H9 (cell line): ENCODE results near the gene MBNL1. TPM values are rescaled to one million over a fixed set of nuclear protein-coding genes. Genes with fewer than 3 reads are reported as not detected.

ENCODE experiments used
- DNase-seq: peaks from one replicate; pipeline ENCODE4 v3.0.0-alpha.2; 2017
- H2AFZ ChIP-seq: one replicate; pipeline ENCODE4 v1.6.1; 2013; ENCODE audit warnings: mild to moderate bottlenecking, low read length, control low read depth, moderate library complexity
- H2AK5ac ChIP-seq: 2 replicates; pipeline ENCODE4 v1.6.1; 2013; ENCODE audit warnings: low read length, control low read depth, mixed read lengths; ENCODE audit not compliant: insufficient read length
- H2BK120ac ChIP-seq: one replicate; pipeline ENCODE4 v1.6.1; 2013; ENCODE audit warnings: low read depth, mild to moderate bottlenecking, low read length, control low read depth, inconsistent platforms; ENCODE audit not compliant: poor library complexity, severe bottlenecking
- H2BK12ac ChIP-seq: 2 replicates; pipeline ENCODE4 v1.6.1; 2013; ENCODE audit warnings: low read length, control low read depth, mixed read lengths, low read depth; ENCODE audit not compliant: insufficient read length
- H2BK15ac ChIP-seq: 2 replicates; pipeline ENCODE4 v1.6.1; 2013; ENCODE audit warnings: low read depth, low read length, control low read depth
- H2BK20ac ChIP-seq: one replicate; pipeline ENCODE4 v1.6.1; 2013; ENCODE audit warnings: low read depth, mild to moderate bottlenecking, low read length, control low read depth, inconsistent platforms; ENCODE audit not compliant: poor library complexity, severe bottlenecking
- H2BK5ac ChIP-seq: 2 replicates; pipeline ENCODE4 v1.6.1; 2013; ENCODE audit warnings: low read length, control low read depth, mixed read lengths; ENCODE audit not compliant: insufficient read length
- H3K14ac ChIP-seq: 2 replicates; pipeline ENCODE4 v1.6.1; 2013; ENCODE audit warnings: low read length, control low read depth; ENCODE audit not compliant: insufficient read depth
- H3K18ac ChIP-seq: 2 replicates; pipeline ENCODE4 v1.6.1; 2013; ENCODE audit warnings: low read depth, mild to moderate bottlenecking, mixed read lengths, low read length, control low read depth; ENCODE audit not compliant: insufficient read length
- H3K23ac ChIP-seq: 2 replicates; pipeline ENCODE4 v1.6.1; 2013; ENCODE audit warnings: low read length, control low read depth, mixed read lengths, low read depth; ENCODE audit not compliant: insufficient read length
- H3K23me2 ChIP-seq: 2 replicates; pipeline ENCODE4 v1.6.1; 2013; ENCODE audit warnings: low read depth, mild to moderate bottlenecking, mixed read lengths, low read length, control low read depth; ENCODE audit not compliant: insufficient read length, poor library complexity, severe bottlenecking
- H3K27ac ChIP-seq: 2 replicates; pipeline ENCODE4 v1.5.1; 2013; ENCODE audit warnings: low read length, control low read depth, mixed read lengths, low read depth; ENCODE audit not compliant: insufficient read length
- H3K27me3 ChIP-seq: 2 replicates; pipeline ENCODE4 v1.6.1; 2013; ENCODE audit warnings: low read length, control low read depth, inconsistent platforms; ENCODE audit not compliant: insufficient read depth
- H3K4ac ChIP-seq: 2 replicates; pipeline ENCODE4 v1.6.1; 2013; ENCODE audit warnings: low read depth, mild to moderate bottlenecking, control low read depth, inconsistent platforms, low read length, moderate library complexity
- H3K4me1 ChIP-seq: 2 replicates; pipeline ENCODE4 v1.6.1; 2013; ENCODE audit warnings: low read length, control low read depth, inconsistent platforms; ENCODE audit not compliant: insufficient read depth
- H3K4me2 ChIP-seq: 2 replicates; pipeline ENCODE4 v1.6.1; 2013; ENCODE audit warnings: low read length, control low read depth, mixed read lengths; ENCODE audit not compliant: insufficient read length, insufficient read depth
- H3K56ac ChIP-seq: 2 replicates; pipeline ENCODE4 v1.6.1; 2013; ENCODE audit warnings: low read depth, mild to moderate bottlenecking, mixed read lengths, low read length, control low read depth; ENCODE audit not compliant: insufficient read length
- H3K79me1 ChIP-seq: 2 replicates; pipeline ENCODE4 v1.6.1; 2013; ENCODE audit warnings: low read depth, mild to moderate bottlenecking, moderate library complexity, low read length, control low read depth, inconsistent platforms; ENCODE audit not compliant: insufficient read depth, poor library complexity, severe bottlenecking
- H3K79me2 ChIP-seq: 2 replicates; pipeline ENCODE4 v1.6.1; 2013; ENCODE audit warnings: low read length, control low read depth, inconsistent platforms; ENCODE audit not compliant: insufficient read depth
- H3K9ac ChIP-seq: 2 replicates; pipeline ENCODE4 v1.6.1; 2013; ENCODE audit warnings: low read length, control low read depth, mixed read lengths; ENCODE audit not compliant: insufficient read length; ENCODE audit errors: extremely low read depth
- H3K9me3 ChIP-seq: one replicate; pipeline ENCODE4 v1.6.1; 2013; ENCODE audit warnings: low read depth, low read length, inconsistent platforms; ENCODE audit not compliant: control insufficient read depth
- H3T11ph ChIP-seq: one replicate; pipeline ENCODE4 v1.6.1; 2013; ENCODE audit warnings: mild to moderate bottlenecking, low read length, control low read depth, inconsistent platforms
- H4K20me1 ChIP-seq: one replicate; pipeline ENCODE4 v1.6.1; 2013; ENCODE audit not compliant: control insufficient read depth, insufficient read length, insufficient read depth
- H4K5ac ChIP-seq: 2 replicates; pipeline ENCODE4 v1.6.1; 2013; ENCODE audit warnings: low read depth, mild to moderate bottlenecking, mixed read lengths, low read length, control low read depth; ENCODE audit not compliant: insufficient read length
- H4K8ac ChIP-seq: replicated peaks from 2 replicates; pipeline ENCODE4 v1.6.1; 2013; ENCODE audit warnings: low read length, control low read depth, mixed read lengths, low read depth; ENCODE audit not compliant: insufficient read length
- H4K91ac ChIP-seq: 2 replicates; pipeline ENCODE4 v1.6.1; 2013; ENCODE audit warnings: low read depth, mild to moderate bottlenecking, moderate library complexity, mixed read lengths, low read length, control low read depth; ENCODE audit not compliant: insufficient read length
- H3K27ac Mint-ChIP-seq, 3 experiments: 2 replicates in 2 of 3; 3 replicates in 1 of 3; pipeline ENCODE4 v1.8.0; 2020 to 2021; ENCODE audit warnings: mixed read lengths in 3 of 3, mild to moderate bottlenecking in 1 of 3, moderate library complexity in 1 of 3
- H3K27me3 Mint-ChIP-seq: 2 replicates; pipeline ENCODE4 v1.8.0; 2021; ENCODE audit warnings: low read depth, mild to moderate bottlenecking, moderate library complexity, mixed read lengths
- H3K36me3 Mint-ChIP-seq, 3 experiments: 2 replicates in 2 of 3; 3 replicates in 1 of 3; pipeline ENCODE4 v1.8.0; 2020 to 2021; ENCODE audit warnings: low read depth in 3 of 3, mixed read lengths in 3 of 3; ENCODE audit not compliant: insufficient read depth in 1 of 3
- H3K4me1 Mint-ChIP-seq, 2 experiments: 2 replicates each; pipeline ENCODE4 v1.8.0; 2020; ENCODE audit warnings: mixed read lengths in 2 of 2
- H3K4me3 Mint-ChIP-seq, 2 experiments: 2 replicates in 1 of 2; 3 replicates in 1 of 2; pipeline ENCODE4 v1.8.0; 2020 to 2021; ENCODE audit warnings: mild to moderate bottlenecking in 2 of 2, mixed read lengths in 2 of 2, moderate library complexity in 1 of 2
- H3K9me3 Mint-ChIP-seq, 2 experiments: 2 replicates in 1 of 2; 3 replicates in 1 of 2; pipeline ENCODE4 v1.8.0; 2020; ENCODE audit warnings: mild to moderate bottlenecking in 2 of 2, mixed read lengths in 2 of 2, moderate library complexity in 1 of 2
- WGBS: extraction: QIAGEN DNeasy Blood & Tissue Kit; methylation state at CpG from one replicate; pipeline ENCODE4 v1.1.7; 2013; ENCODE audit warnings: missing lambda C conversion rate, low lambda C conversion rate, mixed read lengths; ENCODE audit not compliant: insufficient read length; ENCODE audit errors: extremely low coverage; 5-methylcytosine and 5-hydroxymethylcytosine counted together
- total RNA-seq: library from RNA; stranded (reverse); gene quantifications from 2 replicates; pipeline ENCODE4 v1.2.1, GENCODE V29; 2021
- TF ChIP-seq, protein P1 (sequence below): fragments of 200-600 bp; sonication (generic); conservative IDR thresholded peaks from 3 replicates; pipeline ENCODE4 v1.8.0; 2021; ENCODE audit warnings: antibody characterized with exemption, mild to moderate bottlenecking

MBNL1 gene
- total RNA-seq, 1 experiment from 2014 or later = 14.9 TPM

DNA sequence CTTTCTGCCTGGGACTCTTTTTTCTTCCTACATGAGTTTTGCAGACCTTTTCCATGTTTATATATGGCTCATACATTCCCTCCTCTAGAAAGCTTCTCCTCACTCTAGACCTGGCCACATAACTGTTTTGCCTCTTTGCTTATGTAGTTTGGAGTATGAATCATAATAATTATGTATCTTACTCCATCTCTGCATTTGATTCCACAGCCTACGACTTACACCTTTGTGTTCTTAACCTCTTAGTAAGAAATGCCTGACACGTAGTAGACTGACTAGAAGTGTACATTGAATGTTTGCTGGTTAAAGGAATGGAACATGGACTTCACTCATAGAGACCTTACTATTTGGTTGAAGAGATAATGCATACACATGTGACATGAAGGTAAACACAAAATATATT is 56.4 kb downstream of the MBNL1 start:
- no peak overlapping the region for H3K4ac ChIP-seq
- no peak for DNase-seq
- Mint-ChIP-seq H3K27ac (no peak overlapping the region), H3K9me3 (peaks cover 3 to 6% of the 10 kb centered on the region in 2 experiments; a peak in 3 of 5 replicates), H3K4me1 (peaks cover 13 to 16% of the 10 kb centered on the region in 2 experiments), H3K36me3 (peaks cover 5 to 9% (median 8%) of the 10 kb centered on the region in 3 experiments), H3K4me3 (no peak overlapping the region), H3K27me3 (no peaks in the 10 kb centered on the region)
- no peak overlapping the region for H2BK5ac ChIP-seq
- no CpG with 5 or more reads among the region's 2 CpGs for WGBS
- H3K9ac ChIP-seq = no peak overlapping the region
- no peak overlapping the region for H2BK12ac ChIP-seq
- no peak overlapping the region for H3K56ac ChIP-seq
- H3K23me2 ChIP-seq = no peaks in the 10 kb centered on the region
- H4K8ac ChIP-seq = no peak overlapping the region
- no peaks in the 10 kb centered on the region for H3K79me1 ChIP-seq
- H3K14ac ChIP-seq = no peak overlapping the region
- H4K20me1 ChIP-seq = no peaks in the 10 kb centered on the region
- TF ChIP-seq, protein P1, sequence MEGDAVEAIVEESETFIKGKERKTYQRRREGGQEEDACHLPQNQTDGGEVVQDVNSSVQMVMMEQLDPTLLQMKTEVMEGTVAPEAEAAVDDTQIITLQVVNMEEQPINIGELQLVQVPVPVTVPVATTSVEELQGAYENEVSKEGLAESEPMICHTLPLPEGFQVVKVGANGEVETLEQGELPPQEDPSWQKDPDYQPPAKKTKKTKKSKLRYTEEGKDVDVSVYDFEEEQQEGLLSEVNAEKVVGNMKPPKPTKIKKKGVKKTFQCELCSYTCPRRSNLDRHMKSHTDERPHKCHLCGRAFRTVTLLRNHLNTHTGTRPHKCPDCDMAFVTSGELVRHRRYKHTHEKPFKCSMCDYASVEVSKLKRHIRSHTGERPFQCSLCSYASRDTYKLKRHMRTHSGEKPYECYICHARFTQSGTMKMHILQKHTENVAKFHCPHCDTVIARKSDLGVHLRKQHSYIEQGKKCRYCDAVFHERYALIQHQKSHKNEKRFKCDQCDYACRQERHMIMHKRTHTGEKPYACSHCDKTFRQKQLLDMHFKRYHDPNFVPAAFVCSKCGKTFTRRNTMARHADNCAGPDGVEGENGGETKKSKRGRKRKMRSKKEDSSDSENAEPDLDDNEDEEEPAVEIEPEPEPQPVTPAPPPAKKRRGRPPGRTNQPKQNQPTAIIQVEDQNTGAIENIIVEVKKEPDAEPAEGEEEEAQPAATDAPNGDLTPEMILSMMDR = no peak
- H2BK120ac ChIP-seq = no peak overlapping the region
- H3T11ph ChIP-seq = no peak overlapping the region
- H3K79me2 ChIP-seq = no peaks in the 10 kb centered on the region; the same call in 1 of the 2 replicates
- H3K9me3 ChIP-seq = no peaks in the 10 kb centered on the region
- no peak overlapping the region for H2AK5ac ChIP-seq
- H3K4me1 ChIP-seq = no peaks in the 10 kb centered on the region
- no peak overlapping the region for H2BK20ac ChIP-seq
- H2AFZ ChIP-seq = no peak overlapping the region
- H3K27ac ChIP-seq = no peak overlapping the region
- no peak overlapping the region for H2BK15ac ChIP-seq
- no peak overlapping the region for H3K4me2 ChIP-seq
- no peak overlapping the region for H3K18ac ChIP-seq
- H3K23ac ChIP-seq = no peak overlapping the region
- no peak overlapping the region for H4K91ac ChIP-seq
- no peaks in the 10 kb centered on the region for H3K27me3 ChIP-seq
- no peak overlapping the region for H4K5ac ChIP-seq
